HEK293T (cell line): Measurements from ENCODE around the gene LMO4.

Source experiments
- CTCF ChIA-PET: fragments of 350-600 bp; formaldehyde crosslinking; extraction: SDS; loops from one replicate; lab custom pipeline; 2021; ENCODE audit warnings: antibody characterized with exemption, inconsistent platforms; lab: Yijun Ruan, JAX
- POLR2A ChIA-PET: fragments of 350-600 bp; formaldehyde crosslinking; extraction: SDS; loops from one replicate; lab custom pipeline; 2020; ENCODE audit warnings: antibody characterized with exemption, inconsistent platforms; lab: Yijun Ruan, JAX
- DNase-seq: peaks from one replicate; pipeline ENCODE4 v3.0.0; 2012; ENCODE audit warnings: mixed read lengths; ENCODE audit errors: extremely low spot score
- ARNT ChIP-seq: fragments of 450-650 bp; IDR thresholded peaks from 2 replicates; pipeline ENCODE4 v1.6.1; 2017; ENCODE audit warnings: mild to moderate bottlenecking
- BHLHE40 ChIP-seq: fragments of 450-650 bp; IDR thresholded peaks from 2 replicates; pipeline ENCODE4 v1.6.1; 2016; ENCODE audit warnings: mild to moderate bottlenecking, moderate library complexity, borderline replicate concordance
- CTBP1 ChIP-seq: fragments of 450-650 bp; IDR thresholded peaks from 2 replicates; pipeline ENCODE4 v1.6.1; 2016; ENCODE audit warnings: borderline replicate concordance
- ELF4 ChIP-seq: fragments of 450-650 bp; IDR thresholded peaks from 2 replicates; pipeline ENCODE4 v1.6.1; 2017; ENCODE audit warnings: antibody characterized with exemption
- FOXA1 ChIP-seq: fragments of 450-650 bp; IDR thresholded peaks from 2 replicates; pipeline ENCODE4 v1.6.1; 2016; ENCODE audit warnings: mild to moderate bottlenecking
- FOXK2 ChIP-seq: fragments of 450-650 bp; IDR thresholded peaks from 2 replicates; pipeline ENCODE4 v1.6.1; 2016; ENCODE audit warnings: mild to moderate bottlenecking
- FOXM1 ChIP-seq: fragments of 450-650 bp; IDR thresholded peaks from 2 replicates; pipeline ENCODE4 v1.6.1; 2017; ENCODE audit warnings: mild to moderate bottlenecking, borderline replicate concordance
- HDGF ChIP-seq: fragments of 450-650 bp; IDR thresholded peaks from 2 replicates; pipeline ENCODE4 v1.6.1; 2017; ENCODE audit warnings: antibody characterized with exemption, borderline replicate concordance
- L3MBTL2 ChIP-seq: fragments of 450-650 bp; conservative IDR thresholded peaks from 2 replicates; pipeline ENCODE4 v1.6.1; 2016; ENCODE audit warnings: mild to moderate bottlenecking
- LEF1 ChIP-seq: fragments of 450-650 bp; IDR thresholded peaks from 2 replicates; pipeline ENCODE4 v1.6.1; 2017; ENCODE audit warnings: mild to moderate bottlenecking, borderline replicate concordance
- NFRKB ChIP-seq: fragments of 450-650 bp; IDR thresholded peaks from 2 replicates; pipeline ENCODE4 v1.6.1; 2016; ENCODE audit warnings: mild to moderate bottlenecking, moderate library complexity
- SP1 ChIP-seq: fragments of 450-650 bp; IDR thresholded peaks from 2 replicates; pipeline ENCODE4 v1.6.1; 2017
- SUZ12 ChIP-seq: fragments of 450-650 bp; IDR thresholded peaks from 2 replicates; pipeline ENCODE4 v1.6.1; 2016; ENCODE audit warnings: mild to moderate bottlenecking
- TARDBP ChIP-seq: fragments of 450-650 bp; IDR thresholded peaks from 2 replicates; pipeline ENCODE4 v1.6.1; 2016
- ZNF384 ChIP-seq: fragments of 450-650 bp; IDR thresholded peaks from 2 replicates; pipeline ENCODE4 v1.6.1; 2016
- TF ChIP-seq, protein P1 (sequence below): fragments of 450-650 bp; IDR thresholded peaks from 2 replicates; pipeline ENCODE4 v1.6.1; 2016

The LMO4 gene

DNA sequence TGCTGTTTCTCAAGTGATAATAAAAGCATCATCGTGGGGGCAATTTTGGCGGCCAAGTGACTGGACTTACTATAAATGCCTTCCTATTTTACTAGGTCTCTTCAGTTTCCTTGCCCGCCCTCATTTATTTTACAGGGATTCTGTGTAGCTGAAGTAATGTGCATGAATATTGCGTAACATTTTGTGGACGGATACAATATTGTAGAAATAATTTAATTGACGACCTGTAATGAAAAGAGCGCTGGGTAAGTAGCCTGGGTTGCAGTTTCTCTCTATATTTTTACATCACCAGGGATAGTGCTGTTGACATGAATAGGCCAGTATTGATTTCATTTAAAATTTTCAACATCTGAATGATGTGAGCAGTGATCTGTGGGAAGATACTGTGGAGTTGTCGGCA lies 28.1 kb upstream of the LMO4 start:
- CTCF ChIA-PET, result no interaction called here
- no peak for DNase-seq
- TF ChIP-seq SUZ12 (no peak), FOXM1 (no peak), CTBP1 (no peak), ELF4 (no peak), LEF1 (no peak)
- POLR2A ChIA-PET, result no interaction called here

DNA sequence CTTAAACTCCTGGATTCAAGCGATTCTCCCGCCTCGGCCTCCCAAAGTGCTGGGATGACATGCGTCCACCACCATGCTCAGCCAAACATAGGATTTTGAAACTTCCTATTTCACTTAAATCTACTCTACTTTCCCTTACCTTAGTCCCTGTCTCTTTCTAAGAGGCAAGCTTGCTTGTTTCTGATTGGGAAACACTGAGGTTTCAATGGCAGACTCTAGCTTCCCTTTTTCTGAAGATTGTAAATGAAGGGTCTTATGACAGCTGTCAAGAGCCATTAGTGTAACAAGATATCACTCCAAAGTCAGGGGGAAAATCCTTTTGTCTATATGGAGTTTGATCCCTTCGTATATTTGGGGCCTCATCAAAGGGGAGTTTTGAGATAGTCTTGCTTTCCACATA lies 23.5 kb upstream of the LMO4 start:
- ChIA-PET POLR2A (no interaction called here), CTCF (interaction anchor here (1.8 kb wide), 1 partner anchor 21 kb away, joined by 5 read pairs; no protein-coding TSS in a partner anchor)
- no peak for DNase-seq
- TF ChIP-seq SP1 (no peak), ELF4 (no peak), ARNT (no peak), TARDBP (no peak), L3MBTL2 (no peak), FOXA1 (no peak), CTBP1 (no peak), NFRKB (no peak), FOXM1 (no peak), LEF1 (no peak), FOXK2 (no peak), HDGF (no peak), SUZ12 (no peak), BHLHE40 (no peak), ZNF384 (no peak)
- TF ChIP-seq, protein P1, sequence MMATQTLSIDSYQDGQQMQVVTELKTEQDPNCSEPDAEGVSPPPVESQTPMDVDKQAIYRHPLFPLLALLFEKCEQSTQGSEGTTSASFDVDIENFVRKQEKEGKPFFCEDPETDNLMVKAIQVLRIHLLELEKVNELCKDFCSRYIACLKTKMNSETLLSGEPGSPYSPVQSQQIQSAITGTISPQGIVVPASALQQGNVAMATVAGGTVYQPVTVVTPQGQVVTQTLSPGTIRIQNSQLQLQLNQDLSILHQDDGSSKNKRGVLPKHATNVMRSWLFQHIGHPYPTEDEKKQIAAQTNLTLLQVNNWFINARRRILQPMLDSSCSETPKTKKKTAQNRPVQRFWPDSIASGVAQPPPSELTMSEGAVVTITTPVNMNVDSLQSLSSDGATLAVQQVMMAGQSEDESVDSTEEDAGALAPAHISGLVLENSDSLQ, result no peak

DNA sequence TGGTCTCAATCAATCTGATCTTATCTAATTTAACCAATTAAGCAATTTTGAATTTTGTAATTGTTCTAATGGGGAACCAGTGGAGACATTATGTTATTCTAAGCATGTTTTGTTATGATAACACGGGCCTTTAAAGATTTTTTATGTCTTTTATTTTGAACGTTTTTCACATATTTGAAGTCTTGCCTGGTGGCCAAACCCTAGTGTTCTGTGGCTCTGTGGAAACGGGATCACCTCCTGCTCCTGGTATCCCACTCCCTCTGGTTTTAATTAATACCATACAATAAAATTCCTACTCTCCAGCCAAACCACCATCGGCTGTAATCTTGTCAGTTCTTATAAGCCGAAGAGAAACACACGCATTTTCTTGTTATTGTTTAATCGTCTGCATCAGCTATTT lies 22.9 kb upstream of the LMO4 start:
- no peak for TF ChIP-seq L3MBTL2
- TF ChIP-seq FOXK2, result no peak
- TF ChIP-seq LEF1, result no peak
- no peak for TF ChIP-seq ZNF384
- no peak for TF ChIP-seq TARDBP
- ChIA-PET POLR2A (no interaction called here), CTCF (interaction anchor here (1.8 kb wide), 1 partner anchor 21 kb away, joined by 5 read pairs; no protein-coding TSS in a partner anchor)
- no peak for DNase-seq

DNA sequence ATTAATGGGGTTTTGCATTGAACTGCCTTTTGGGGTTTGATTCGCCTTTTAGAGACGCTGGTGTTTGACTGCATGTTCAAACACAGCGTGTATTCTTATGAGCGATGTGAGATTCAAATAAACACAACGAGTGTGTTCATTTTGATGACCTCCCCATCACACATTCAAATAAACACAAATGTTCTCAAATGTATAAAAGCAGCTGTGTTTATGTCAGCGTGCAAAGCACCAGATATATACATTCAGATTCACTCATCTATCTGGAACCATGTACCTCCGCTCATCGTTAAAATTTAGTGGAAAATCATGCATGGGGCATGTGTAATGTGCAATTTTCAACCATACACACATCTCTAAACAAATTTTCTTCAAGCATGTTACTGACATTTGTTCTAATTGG lies 21.4 kb upstream of the LMO4 start:
- ChIA-PET CTCF (interaction anchor here (0.6 kb wide), 2 partner anchors 793 to 995 kb away, joined by 4 to 7 read pairs; no protein-coding TSS in a partner anchor), POLR2A (no interaction called here)
- no peak for TF ChIP-seq ELF4
- no peak for TF ChIP-seq NFRKB
- no peak for TF ChIP-seq ARNT
- no peak for TF ChIP-seq ZNF384
- TF ChIP-seq BHLHE40, result no peak
- no peak for DNase-seq

DNA sequence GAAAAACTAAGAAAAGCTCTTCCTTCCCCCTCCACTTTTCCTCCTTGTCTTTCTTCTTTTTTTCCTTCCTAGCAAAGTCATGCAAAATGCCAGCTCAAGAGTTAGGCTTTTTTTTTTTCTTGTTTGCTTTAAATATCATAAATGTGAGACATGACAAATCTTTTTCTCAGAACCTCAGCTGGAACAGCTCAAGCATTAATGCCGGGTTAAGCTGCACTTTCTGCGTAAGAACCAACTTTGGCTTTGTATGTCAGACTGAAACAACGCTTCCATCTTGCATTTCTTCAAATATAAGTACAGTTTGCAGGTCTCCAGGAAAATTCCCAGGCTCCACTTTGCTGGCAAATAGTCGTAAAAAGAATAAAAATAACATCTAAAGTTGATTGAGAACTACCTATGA lies 20.7 kb upstream of the LMO4 start:
- TF ChIP-seq FOXK2, result no peak
- no peak for TF ChIP-seq ZNF384
- TF ChIP-seq, protein P1, result no peak
- TF ChIP-seq ELF4, result no peak
- DNase-seq, result no peak
- ChIA-PET POLR2A (no interaction called here), CTCF (interaction anchor here (0.6 kb wide), 3 partner anchors 388 to 995 kb away, joined by 3 to 7 read pairs (median 4); no protein-coding TSS in a partner anchor)

DNA sequence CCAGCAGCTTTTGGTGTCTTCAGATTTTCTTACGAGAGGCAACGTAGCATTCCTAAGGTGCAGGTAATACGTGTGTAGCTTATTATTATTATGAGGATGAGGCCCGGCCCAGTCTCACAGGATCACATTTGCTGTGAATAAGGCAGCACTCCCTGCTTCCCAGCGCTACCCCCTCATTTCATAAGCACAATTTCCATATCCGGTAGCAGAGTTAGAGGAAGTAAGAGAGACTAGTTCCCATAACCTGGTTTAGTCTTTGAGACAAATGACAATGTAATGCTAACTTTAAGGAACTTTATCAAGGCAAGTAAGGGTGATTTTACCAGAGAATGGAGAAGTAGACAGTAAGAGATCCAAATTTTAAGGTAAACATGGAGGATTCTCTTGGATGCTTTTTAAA lies 14.6 kb upstream of the LMO4 start:
- TF ChIP-seq CTBP1 (no peak), HDGF (no peak), NFRKB (no peak), TARDBP (no peak), ELF4 (no peak), BHLHE40 (no peak), L3MBTL2 (no peak)
- TF ChIP-seq, protein P1, result no peak
- DNase-seq, result no peak
- CTCF ChIA-PET, result interaction anchor here (1.2 kb wide), 1 partner anchor 12 kb away, joined by 3 read pairs; no protein-coding TSS in a partner anchor
- POLR2A ChIA-PET, result no interaction called here

DNA sequence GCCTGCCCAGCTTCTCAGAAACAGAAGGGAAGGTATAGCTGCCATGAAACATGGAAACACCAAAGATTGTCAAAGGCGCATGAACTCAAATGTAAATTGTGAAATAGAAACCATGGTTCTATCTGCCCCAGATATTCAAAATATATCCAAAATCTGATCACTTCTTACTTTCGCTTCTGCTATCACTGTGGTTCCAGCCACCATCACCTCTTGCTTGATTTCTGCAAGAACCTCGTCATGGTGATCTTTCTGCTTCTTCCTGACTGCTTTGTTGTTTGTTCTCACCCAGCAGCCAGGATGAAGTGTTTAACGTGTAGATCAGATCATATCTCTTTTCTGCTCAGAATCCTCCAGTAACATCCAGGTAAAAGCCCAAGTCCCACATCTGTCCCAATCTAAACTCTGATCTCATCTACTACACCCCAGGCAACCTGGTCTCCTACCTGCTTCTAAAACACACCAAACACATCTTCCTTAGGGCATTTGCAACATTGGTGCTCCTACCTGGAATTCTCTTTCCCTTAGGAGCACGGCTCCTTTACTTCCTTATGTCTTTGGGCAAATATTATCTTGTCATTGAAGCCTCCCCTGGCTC lies 10.5 kb upstream of the LMO4 start:
- TF ChIP-seq L3MBTL2, result no peak
- TF ChIP-seq, protein P1, result no peak
- TF ChIP-seq ELF4, result no peak
- TF ChIP-seq FOXK2, result no peak
- no peak for TF ChIP-seq ZNF384
- TF ChIP-seq CTBP1, result no peak
- TF ChIP-seq SUZ12, result no peak
- ChIA-PET POLR2A (no interaction called here), CTCF (no interaction called here)
- DNase-seq, result no peak
